Vagina (tissue), 2 donors: Measurements from ENCODE around the gene PRR19.

Source experiments
- CTCF ChIP-seq, 3 experiments: fragments of 450-650 bp in 2 of 3; fragments of 200-600 bp in 1 of 3; sonication (generic) in 1 of 3; IDR thresholded peaks; one replicate each; pipeline ENCODE4 v1.5.1; 2017 to 2019; ENCODE audit warnings: antibody characterized with exemption in 3 of 3, mild to moderate bottlenecking in 2 of 3, moderate library complexity in 2 of 3
- POLR2A ChIP-seq, 2 donors: fragments of 450-650 bp; IDR thresholded peaks; one replicate each; pipeline ENCODE4 v1.6.1; 2017; ENCODE audit warnings: antibody characterized with exemption in 2 of 2, mild to moderate bottlenecking in 2 of 2, moderate library complexity in 2 of 2
- POLR2AphosphoS5 ChIP-seq, 2 donors: sonication (generic); formaldehyde crosslinking; IDR thresholded peaks; one replicate each; pipeline ENCODE4 v1.9.0; 2017; ENCODE audit warnings: antibody characterized with exemption in 2 of 2, mild to moderate bottlenecking in 2 of 2, low read depth in 1 of 2; ENCODE audit not compliant: insufficient read depth in 1 of 2

GRCh38 chr19:42281827-42282762 is 19.8 kb upstream of the PRR19 start:
- TF ChIP-seq CTCF (IDR thresholded peaks at IDR 0.05) (no peak), POLR2AphosphoS5 (IDR thresholded peaks at IDR 0.05; ENCODE audit: insufficient read depth in 1 of 2, low read depth in 1 of 2) (no peak), POLR2A (IDR thresholded peaks at IDR 0.05) (no peak)
